OCI-LY7 (cell line): ENCODE results near the gene KCNG1. TPM values are rescaled to one million over a fixed set of nuclear protein-coding genes. Genes with fewer than 3 reads are reported as not detected.
A peak's percentile ranks its signal among the peaks of the same experiment; 100 is the strongest.

ENCODE experiments used
- BruUV-seq: library from RNA; stranded (reverse); fragments of 400-500 nt; replicated peaks from 2 replicates; lab custom pipeline; 2021; lab: Mats Ljungman, UMichigan
- CTCF ChIA-PET: fragments of 300-600 bp; sonication (Branson Sonifier 250); formaldehyde crosslinking; loops from one replicate; lab custom pipeline; 2022; ENCODE audit warnings: antibody characterized with exemption; ENCODE audit not compliant: unreplicated experiment; lab: Charles Lee
- POLR2A ChIA-PET: fragments of 300-600 bp; sonication (Branson Sonifier 250); formaldehyde crosslinking; loops from one replicate; lab custom pipeline; 2022; ENCODE audit warnings: antibody characterized with exemption; lab: Charles Lee
- DNase-seq: peaks from one replicate; pipeline ENCODE4 v3.0.0-alpha.2; 2015; ENCODE audit warnings: low spot score
- H2AFZ ChIP-seq: fragments of 200-600 bp; sonication (generic), shearing (Covaris generic); 2 replicates; pipeline ENCODE4 v1.6.1; 2014; ENCODE audit warnings: mild to moderate bottlenecking, antibody characterized with exemption, low read length, moderate library complexity
- H3K27ac ChIP-seq: fragments of 200-600 bp; sonication (generic); 2 replicates; pipeline ENCODE4 v1.5.1; 2014; ENCODE audit warnings: mixed run types, low read depth, mild to moderate bottlenecking, moderate library complexity, low read length, inconsistent platforms; ENCODE audit not compliant: poor library complexity, severe bottlenecking
- H3K36me3 ChIP-seq: fragments of 200-600 bp; sonication (generic); 2 replicates; pipeline ENCODE4 v1.6.1; 2014; ENCODE audit warnings: mild to moderate bottlenecking, antibody characterized with exemption, low read length, moderate library complexity, mixed read lengths; ENCODE audit not compliant: insufficient read depth
- H3K4me1 ChIP-seq: fragments of 200-600 bp; sonication (generic); 2 replicates; pipeline ENCODE4 v1.5.1; 2014; ENCODE audit warnings: mild to moderate bottlenecking, low read length; ENCODE audit not compliant: insufficient read depth, poor library complexity, severe bottlenecking
- H3K4me2 ChIP-seq: fragments of 200-600 bp; sonication (generic); 2 replicates; pipeline ENCODE4 v1.6.1; 2014; ENCODE audit warnings: mild to moderate bottlenecking, low read length
- H3K4me3 ChIP-seq: fragments of 200-600 bp; sonication (generic); 2 replicates; pipeline ENCODE4 v1.5.1; 2014; ENCODE audit warnings: mild to moderate bottlenecking, low read depth, low read length; ENCODE audit not compliant: poor library complexity, severe bottlenecking
- H3K79me2 ChIP-seq: fragments of 200-600 bp; sonication (generic); 2 replicates; pipeline ENCODE4 v1.6.1; 2016; ENCODE audit warnings: low read depth, mild to moderate bottlenecking, low read length, moderate library complexity, mixed read lengths; ENCODE audit not compliant: insufficient read depth
- H3K9me2 ChIP-seq: fragments of 200-600 bp; sonication (generic); 2 replicates; pipeline ENCODE4 v1.6.1; 2016; ENCODE audit warnings: mild to moderate bottlenecking, low read length, mixed read lengths; ENCODE audit not compliant: insufficient read depth
- H3K9me3 ChIP-seq: fragments of 200-600 bp; sonication (generic); 2 replicates; pipeline ENCODE4 v1.6.1; 2014; ENCODE audit warnings: mild to moderate bottlenecking, mixed run types, low read length, mixed read lengths
- H4K20me1 ChIP-seq: fragments of 200-600 bp; sonication (generic); 2 replicates; pipeline ENCODE4 v1.6.1; 2014; ENCODE audit warnings: mild to moderate bottlenecking, antibody characterized with exemption, low read length, moderate library complexity, mixed read lengths; ENCODE audit not compliant: insufficient read depth
- EZH2phosphoT487 ChIP-seq: fragments of 200-600 bp; sonication (generic); IDR thresholded peaks from 2 replicates; pipeline ENCODE4 v1.6.1; 2018; ENCODE audit warnings: low read depth, borderline replicate concordance, mild to moderate bottlenecking, mixed run types, antibody characterized with exemption, low read length, moderate library complexity, mixed read lengths
- intact Hi-C: fragments of 100-400 bp; cut with micrococcal nuclease; formaldehyde crosslinking; loops from one replicate; pipeline ENCODE4 v1.10.0; 2022; ENCODE audit not compliant: unreplicated experiment
- total RNA-seq, 2 experiments: library from RNA; depleted of rRNA in 1 of 2; stranded (reverse); fragments of >200 nt in 1 of 2; shearing (Covaris generic) in 1 of 2; gene quantifications; 2 replicates each; pipeline ENCODE4 v1.2.3, GENCODE V29; 2014 to 2022
- TF ChIP-seq, protein P1 (sequence below): fragments of 200-600 bp; sonication (generic); conservative IDR thresholded peaks from 2 replicates; pipeline ENCODE4 v1.5.1; 2014; ENCODE audit warnings: mild to moderate bottlenecking, antibody characterized with exemption, low read length, moderate library complexity, mixed read lengths

KCNG1 gene
- total RNA-seq, 2 experiments from 2014 or later, result not detected

DNA sequence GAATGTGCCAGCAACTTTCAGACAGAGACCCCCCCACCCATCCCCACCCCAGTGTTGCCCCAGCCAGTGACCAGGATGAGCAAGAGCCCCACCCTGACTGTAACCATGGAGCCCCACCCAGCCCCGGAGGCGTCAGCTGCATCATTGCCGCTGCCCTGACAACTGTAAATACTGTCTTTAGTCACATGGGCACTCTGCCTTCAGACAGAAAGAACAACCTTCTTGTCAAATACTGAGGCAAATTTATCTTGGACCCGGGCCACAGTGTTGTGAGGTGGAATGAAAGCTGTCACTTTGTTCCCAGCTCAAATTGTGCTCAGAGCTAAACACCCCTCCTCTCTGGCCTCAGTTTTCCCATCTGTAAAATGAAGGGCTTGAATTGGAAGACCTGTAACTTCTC, 40.5 kb downstream of the KCNG1 start:
- DNase-seq, result no peak
- Histone ChIP-seq H3K9me2 (no peaks in the 10 kb centered on the region), H3K4me2 (no peak overlapping the region), H3K27ac (no peak overlapping the region), H3K4me1 (no peaks in the 10 kb centered on the region), H4K20me1 (no peaks in the 10 kb centered on the region), H3K9me3 (no peaks in the 10 kb centered on the region), H2AFZ (no peak overlapping the region), H3K79me2 (no peaks in the 10 kb centered on the region), H3K36me3 (no peaks in the 10 kb centered on the region), H3K4me3 (no peak overlapping the region)
- ChIA-PET POLR2A (no interaction called here), CTCF (no interaction called here)
- TF ChIP-seq EZH2phosphoT487, result no peak
- TF ChIP-seq, protein P1, sequence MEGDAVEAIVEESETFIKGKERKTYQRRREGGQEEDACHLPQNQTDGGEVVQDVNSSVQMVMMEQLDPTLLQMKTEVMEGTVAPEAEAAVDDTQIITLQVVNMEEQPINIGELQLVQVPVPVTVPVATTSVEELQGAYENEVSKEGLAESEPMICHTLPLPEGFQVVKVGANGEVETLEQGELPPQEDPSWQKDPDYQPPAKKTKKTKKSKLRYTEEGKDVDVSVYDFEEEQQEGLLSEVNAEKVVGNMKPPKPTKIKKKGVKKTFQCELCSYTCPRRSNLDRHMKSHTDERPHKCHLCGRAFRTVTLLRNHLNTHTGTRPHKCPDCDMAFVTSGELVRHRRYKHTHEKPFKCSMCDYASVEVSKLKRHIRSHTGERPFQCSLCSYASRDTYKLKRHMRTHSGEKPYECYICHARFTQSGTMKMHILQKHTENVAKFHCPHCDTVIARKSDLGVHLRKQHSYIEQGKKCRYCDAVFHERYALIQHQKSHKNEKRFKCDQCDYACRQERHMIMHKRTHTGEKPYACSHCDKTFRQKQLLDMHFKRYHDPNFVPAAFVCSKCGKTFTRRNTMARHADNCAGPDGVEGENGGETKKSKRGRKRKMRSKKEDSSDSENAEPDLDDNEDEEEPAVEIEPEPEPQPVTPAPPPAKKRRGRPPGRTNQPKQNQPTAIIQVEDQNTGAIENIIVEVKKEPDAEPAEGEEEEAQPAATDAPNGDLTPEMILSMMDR, result no peak
- no TSS peak for BruUV-seq
- intact Hi-C loops, result no loop called here

DNA sequence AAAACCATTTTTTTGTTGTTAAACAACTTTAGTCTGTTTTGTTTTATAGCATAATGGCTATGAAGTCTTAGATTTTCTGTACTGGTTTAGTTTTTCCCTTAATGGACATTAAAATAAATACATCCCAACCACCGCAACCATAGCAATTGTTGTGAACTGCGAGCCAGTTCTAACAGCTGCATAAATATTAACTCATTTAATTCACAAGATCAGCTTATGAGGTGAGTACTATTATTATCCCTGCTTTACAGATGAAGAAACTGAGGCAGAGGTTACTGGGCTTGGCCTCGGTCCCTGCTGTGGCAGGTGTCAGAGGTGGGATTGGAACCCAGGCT, 41.2 kb downstream of the KCNG1 start:
- no peaks in the 10 kb centered on the region for H3K9me2 ChIP-seq
- no peaks in the 10 kb centered on the region for H3K79me2 ChIP-seq
- H3K9me3 ChIP-seq, result no peaks in the 10 kb centered on the region
- DNase-seq, result no peak
- no peaks in the 10 kb centered on the region for H4K20me1 ChIP-seq
- no peak overlapping the region for H3K27ac ChIP-seq
- no TSS peak for BruUV-seq
- ChIA-PET POLR2A (interaction anchor here (0.6 to 1.1 kb wide), 4 partner anchors 19 to 325 kb away, joined by 4 to 6 read pairs (median 4); no protein-coding TSS in a partner anchor), CTCF (no interaction called here)
- H3K4me1 ChIP-seq, result no peaks in the 10 kb centered on the region
- no peak overlapping the region for H2AFZ ChIP-seq
- no peak overlapping the region for H3K4me3 ChIP-seq
- no peak overlapping the region for H3K4me2 ChIP-seq
- intact Hi-C loops, result no loop called here
- H3K36me3 ChIP-seq, result no peaks in the 10 kb centered on the region
- TF ChIP-seq EZH2phosphoT487, result no peak
- TF ChIP-seq, protein P1, result peak; percentile 65; the same call in 1 of the 2 replicates

DNA sequence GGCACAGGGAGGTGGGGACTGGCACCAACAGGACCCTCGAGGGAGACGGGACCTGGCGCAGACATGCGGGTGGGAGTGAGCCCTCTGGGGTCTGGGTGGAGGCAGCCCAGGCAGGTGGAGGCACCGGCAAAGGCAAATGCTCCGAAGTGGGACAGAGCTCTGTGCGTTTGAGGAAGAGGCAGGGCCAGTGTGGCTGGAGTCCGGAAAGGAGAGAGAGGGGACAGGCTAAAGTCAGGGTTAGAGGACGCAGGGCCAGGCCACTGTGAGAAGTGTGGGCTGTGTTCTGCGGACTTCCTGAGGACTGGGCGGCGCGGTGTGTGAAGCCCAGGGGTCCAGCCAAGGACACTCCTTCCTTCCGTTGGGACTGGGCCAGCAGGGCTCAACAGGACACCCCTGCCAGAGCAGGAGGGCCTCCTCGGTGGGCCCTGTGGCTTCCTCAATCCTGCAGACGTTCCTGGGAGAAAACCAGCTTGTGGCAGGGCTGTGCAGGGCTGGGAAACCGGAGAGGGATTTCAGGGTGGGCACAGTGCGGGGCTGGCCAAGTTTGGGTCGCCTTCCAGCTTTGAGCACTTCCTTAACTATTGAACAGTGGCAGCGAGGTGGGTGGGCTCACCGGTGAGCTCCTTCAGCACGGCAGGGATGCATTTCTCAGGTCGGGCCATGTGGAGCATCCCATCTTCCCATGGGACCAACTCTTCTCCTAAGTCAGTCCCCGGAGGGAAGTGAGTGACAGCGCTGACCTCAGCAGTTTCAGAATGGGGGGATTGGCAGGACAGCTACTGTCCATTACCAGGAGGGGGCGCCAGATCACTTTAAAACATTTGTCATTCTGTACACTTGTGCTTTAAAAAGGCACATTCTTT, 41.8 kb downstream of the KCNG1 start:
- no peaks in the 10 kb centered on the region for H3K9me3 ChIP-seq
- ChIA-PET POLR2A (interaction anchor here (0.6 to 1.1 kb wide), 4 partner anchors 18 to 326 kb away, joined by 4 to 6 read pairs (median 4); no protein-coding TSS in a partner anchor), CTCF (interaction anchor here (0.7 kb wide), 1 partner anchor 305 kb away, joined by 3 read pairs; no protein-coding TSS in a partner anchor)
- H3K79me2 ChIP-seq, result no peaks in the 10 kb centered on the region
- intact Hi-C loops, result no loop called here
- DNase-seq, result peak; percentile 78
- TF ChIP-seq, protein P1, result peak; percentile 95
- no peak for TF ChIP-seq EZH2phosphoT487
- no peaks in the 10 kb centered on the region for H3K9me2 ChIP-seq
- H3K27ac ChIP-seq, result no peak overlapping the region
- no peaks in the 10 kb centered on the region for H3K4me1 ChIP-seq
- no peak overlapping the region for H2AFZ ChIP-seq
- no peaks in the 10 kb centered on the region for H4K20me1 ChIP-seq
- H3K4me3 ChIP-seq, result no peak overlapping the region
- no TSS peak for BruUV-seq
- no peaks in the 10 kb centered on the region for H3K36me3 ChIP-seq
- H3K4me2 ChIP-seq, result no peak overlapping the region
